C4-2B (cell line): ENCODE measurements around the gene HIP1.

Source experiments
- ZFX ChIP-seq: fragments of 450-650 bp; IDR thresholded peaks from 2 replicates; pipeline ENCODE4 v1.6.1; 2017
- TF ChIP-seq, protein P1 (sequence below): fragments of 450-650 bp; conservative IDR thresholded peaks from 2 replicates; pipeline ENCODE4 v1.5.1; 2017; ENCODE audit warnings: mild to moderate bottlenecking

DNA sequence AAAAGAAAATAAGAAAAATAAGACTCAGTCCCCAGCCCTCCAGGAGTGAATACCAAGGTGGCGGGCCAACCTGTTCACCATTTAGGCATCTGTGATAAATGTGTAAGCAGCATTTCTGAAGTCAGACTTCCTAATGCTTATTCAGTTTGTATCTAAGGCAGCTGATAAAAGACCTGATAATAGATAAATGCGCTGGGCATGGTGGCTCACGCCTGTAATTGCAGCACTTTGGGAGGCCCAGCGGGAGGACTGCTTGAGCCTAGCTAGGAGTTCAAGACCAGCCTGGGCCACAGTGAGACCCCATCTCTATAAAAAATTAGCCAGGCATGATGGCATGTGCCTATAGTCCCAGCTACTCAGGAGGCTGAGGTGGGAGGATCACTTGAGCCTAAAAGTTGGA, 143.0 kb downstream of the HIP1 start:
- no peak for TF ChIP-seq ZFX
- TF ChIP-seq, protein P1, sequence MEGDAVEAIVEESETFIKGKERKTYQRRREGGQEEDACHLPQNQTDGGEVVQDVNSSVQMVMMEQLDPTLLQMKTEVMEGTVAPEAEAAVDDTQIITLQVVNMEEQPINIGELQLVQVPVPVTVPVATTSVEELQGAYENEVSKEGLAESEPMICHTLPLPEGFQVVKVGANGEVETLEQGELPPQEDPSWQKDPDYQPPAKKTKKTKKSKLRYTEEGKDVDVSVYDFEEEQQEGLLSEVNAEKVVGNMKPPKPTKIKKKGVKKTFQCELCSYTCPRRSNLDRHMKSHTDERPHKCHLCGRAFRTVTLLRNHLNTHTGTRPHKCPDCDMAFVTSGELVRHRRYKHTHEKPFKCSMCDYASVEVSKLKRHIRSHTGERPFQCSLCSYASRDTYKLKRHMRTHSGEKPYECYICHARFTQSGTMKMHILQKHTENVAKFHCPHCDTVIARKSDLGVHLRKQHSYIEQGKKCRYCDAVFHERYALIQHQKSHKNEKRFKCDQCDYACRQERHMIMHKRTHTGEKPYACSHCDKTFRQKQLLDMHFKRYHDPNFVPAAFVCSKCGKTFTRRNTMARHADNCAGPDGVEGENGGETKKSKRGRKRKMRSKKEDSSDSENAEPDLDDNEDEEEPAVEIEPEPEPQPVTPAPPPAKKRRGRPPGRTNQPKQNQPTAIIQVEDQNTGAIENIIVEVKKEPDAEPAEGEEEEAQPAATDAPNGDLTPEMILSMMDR, result no peak
